DND-41 (cell line): ENCODE measurements around the gene BORCS8.

Source experiments
- ATAC-seq: fragments of 200-7000 bp; cut with Tn5 transposase; 3 replicates; pipeline ENCODE4 v1.9.1; 2021; ENCODE audit warnings: low read depth; ENCODE audit not compliant: insufficient read depth
- DNase-seq: peaks from one replicate; pipeline ENCODE4 v3.0.0-alpha.2; 2020
- H2AFZ ChIP-seq: 2 replicates; pipeline ENCODE4 v1.6.0; 2012; ENCODE audit warnings: low read depth, low read length
- H3K27ac ChIP-seq: 2 replicates; pipeline ENCODE4 v1.5.1; 2012; ENCODE audit warnings: low read length, inconsistent platforms
- H3K27me3 ChIP-seq: fragments of 200-600 bp; sonication (generic); 2 replicates; pipeline ENCODE4 v1.6.0; 2012; ENCODE audit warnings: low read length, mild to moderate bottlenecking, inconsistent platforms; ENCODE audit not compliant: insufficient read depth, poor library complexity
- H3K36me3 ChIP-seq: 2 replicates; pipeline ENCODE4 v1.5.1; 2012; ENCODE audit warnings: low read length, inconsistent platforms; ENCODE audit not compliant: insufficient read depth
- H3K4me1 ChIP-seq: 2 replicates; pipeline ENCODE4 v1.5.1; 2012; ENCODE audit warnings: mild to moderate bottlenecking, low read length; ENCODE audit not compliant: insufficient read depth
- H3K4me2 ChIP-seq: 2 replicates; pipeline ENCODE4 v1.6.0; 2012; ENCODE audit warnings: mild to moderate bottlenecking, moderate library complexity, low read length, inconsistent platforms; ENCODE audit not compliant: insufficient read depth
- H3K4me3 ChIP-seq, 2 experiments: fragments of 200-600 bp in 1 of 2; shearing (Covaris generic) in 1 of 2; 2 replicates each; pipeline ENCODE4 v1.5.1; 2012 to 2016; ENCODE audit warnings: inconsistent platforms in 2 of 2, low read length in 2 of 2, mild to moderate bottlenecking in 2 of 2, low read depth in 1 of 2, moderate library complexity in 1 of 2
- H3K79me2 ChIP-seq: 2 replicates; pipeline ENCODE4 v1.6.0; 2012; ENCODE audit warnings: low read length, inconsistent platforms; ENCODE audit not compliant: insufficient read depth
- H3K9ac ChIP-seq: 2 replicates; pipeline ENCODE4 v1.6.0; 2012; ENCODE audit warnings: low read depth, mild to moderate bottlenecking, inconsistent platforms, low read length, moderate library complexity
- H3K9me3 ChIP-seq: 2 replicates; pipeline ENCODE4 v1.5.1; 2012; ENCODE audit warnings: low read length, moderate library complexity, mild to moderate bottlenecking, inconsistent platforms; ENCODE audit not compliant: insufficient read depth, severe bottlenecking
- H4K20me1 ChIP-seq: 2 replicates; pipeline ENCODE4 v1.6.0; 2012; ENCODE audit warnings: low read length; ENCODE audit not compliant: insufficient read depth
- EZH2 ChIP-seq: IDR thresholded peaks from 3 replicates; pipeline ENCODE4 v1.6.1; 2012; ENCODE audit warnings: borderline replicate concordance, low read depth, mild to moderate bottlenecking, moderate library complexity, low read length, inconsistent platforms; ENCODE audit not compliant: severe bottlenecking
- TF ChIP-seq, protein P1 (sequence below): IDR thresholded peaks from 2 replicates; pipeline ENCODE4 v1.5.1; 2012; ENCODE audit warnings: borderline replicate concordance, low read length, moderate library complexity, mild to moderate bottlenecking; ENCODE audit not compliant: poor library complexity, severe bottlenecking; ENCODE audit errors: extremely low read depth

Gene BORCS8

DNA sequence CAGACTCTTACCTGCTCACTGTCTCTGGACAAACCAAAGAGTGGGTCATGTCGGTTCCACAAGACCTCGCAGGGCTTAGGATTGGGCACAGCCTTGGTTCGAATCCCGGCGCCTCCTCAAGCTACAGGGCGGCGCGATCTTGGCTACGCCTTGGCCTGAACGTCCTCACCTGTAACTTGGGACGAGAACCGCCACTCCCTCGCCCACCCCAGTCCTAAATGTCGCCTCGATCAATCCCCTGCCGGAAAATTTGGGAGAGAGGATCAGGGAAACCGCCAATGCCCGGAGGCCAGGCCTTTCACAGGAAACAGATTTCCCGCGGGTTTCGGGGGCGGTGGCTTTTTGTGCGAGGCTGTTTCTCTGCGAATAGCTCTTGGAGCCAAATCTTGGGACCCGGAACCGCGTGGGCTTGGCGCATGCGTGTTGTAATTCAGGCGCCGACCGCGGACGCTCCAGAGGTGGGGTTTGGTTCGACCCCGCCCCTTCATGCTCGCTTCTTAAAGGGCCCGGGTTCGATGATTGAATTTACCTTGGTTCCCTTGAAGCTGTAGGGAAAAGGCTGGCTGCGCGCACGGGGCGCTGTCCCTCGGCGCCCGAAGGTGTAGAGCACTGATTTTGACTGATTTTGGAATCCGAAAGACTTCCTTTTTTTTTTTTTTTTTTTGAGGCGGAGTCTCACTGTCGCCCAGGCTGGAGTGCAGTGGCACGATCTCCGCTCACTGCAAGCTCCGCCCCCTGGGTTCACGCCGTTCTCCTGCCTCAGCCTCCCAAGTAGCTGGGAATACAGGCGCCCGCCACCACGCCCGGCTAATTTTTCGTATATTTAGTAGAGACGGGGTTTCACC lies 11.3 kb upstream of the BORCS8 start, which contains the start of gene NR2C2AP:
TSS of gene NR2C2AP (minus strand) at position 403 of the 845 bp plus-strand sequence. CDS start at position 49, 354 bp downstream.
- DNase-seq (peak; percentile 94), ATAC-seq (peak; percentile 91)
- Histone ChIP-seq H4K20me1 (0 out of 2 replicates have a peak, but pooled peaks cover 3% of the 10 kb centered on the region), H3K4me2 (peak within 1 kb of the TSS; percentile 87), H2AFZ (peak within 1 kb of the TSS; percentile 97), H3K36me3 (peaks cover 33% of the 10 kb centered on the region), H3K4me1 (peaks cover 26% of the 10 kb centered on the region), H3K79me2 (peaks cover 21% of the 10 kb centered on the region), H3K27me3 (no peaks in the 10 kb centered on the region), H3K27ac (peak within 1 kb of the TSS; percentile 92), H3K4me3 (peak within 1 kb of the TSS; percentile 97 to 99), H3K9ac (peak within 1 kb of the TSS; percentile 86), H3K9me3 (no peaks in the 10 kb centered on the region)
- TF ChIP-seq EZH2: no peak
- TF ChIP-seq, protein P1, sequence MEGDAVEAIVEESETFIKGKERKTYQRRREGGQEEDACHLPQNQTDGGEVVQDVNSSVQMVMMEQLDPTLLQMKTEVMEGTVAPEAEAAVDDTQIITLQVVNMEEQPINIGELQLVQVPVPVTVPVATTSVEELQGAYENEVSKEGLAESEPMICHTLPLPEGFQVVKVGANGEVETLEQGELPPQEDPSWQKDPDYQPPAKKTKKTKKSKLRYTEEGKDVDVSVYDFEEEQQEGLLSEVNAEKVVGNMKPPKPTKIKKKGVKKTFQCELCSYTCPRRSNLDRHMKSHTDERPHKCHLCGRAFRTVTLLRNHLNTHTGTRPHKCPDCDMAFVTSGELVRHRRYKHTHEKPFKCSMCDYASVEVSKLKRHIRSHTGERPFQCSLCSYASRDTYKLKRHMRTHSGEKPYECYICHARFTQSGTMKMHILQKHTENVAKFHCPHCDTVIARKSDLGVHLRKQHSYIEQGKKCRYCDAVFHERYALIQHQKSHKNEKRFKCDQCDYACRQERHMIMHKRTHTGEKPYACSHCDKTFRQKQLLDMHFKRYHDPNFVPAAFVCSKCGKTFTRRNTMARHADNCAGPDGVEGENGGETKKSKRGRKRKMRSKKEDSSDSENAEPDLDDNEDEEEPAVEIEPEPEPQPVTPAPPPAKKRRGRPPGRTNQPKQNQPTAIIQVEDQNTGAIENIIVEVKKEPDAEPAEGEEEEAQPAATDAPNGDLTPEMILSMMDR: no peak

DNA sequence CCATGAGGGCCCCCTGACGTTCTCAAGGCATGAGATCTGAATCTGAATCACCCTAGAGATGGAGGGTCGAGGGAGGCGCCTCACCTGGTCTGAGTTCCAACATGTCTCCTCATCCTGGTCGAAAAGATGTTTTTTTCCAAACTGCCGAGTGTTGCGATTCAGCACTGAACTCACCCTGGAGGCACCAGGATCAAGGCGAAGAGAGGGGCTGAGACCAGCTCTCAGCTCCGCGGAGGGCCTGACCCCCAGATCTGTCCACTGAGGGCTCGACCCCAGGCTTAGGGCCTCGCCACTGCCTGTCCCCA lies 10.7 kb upstream of the BORCS8 start:
- peak overlapping the region; percentile 92 for H3K27ac ChIP-seq

DNA sequence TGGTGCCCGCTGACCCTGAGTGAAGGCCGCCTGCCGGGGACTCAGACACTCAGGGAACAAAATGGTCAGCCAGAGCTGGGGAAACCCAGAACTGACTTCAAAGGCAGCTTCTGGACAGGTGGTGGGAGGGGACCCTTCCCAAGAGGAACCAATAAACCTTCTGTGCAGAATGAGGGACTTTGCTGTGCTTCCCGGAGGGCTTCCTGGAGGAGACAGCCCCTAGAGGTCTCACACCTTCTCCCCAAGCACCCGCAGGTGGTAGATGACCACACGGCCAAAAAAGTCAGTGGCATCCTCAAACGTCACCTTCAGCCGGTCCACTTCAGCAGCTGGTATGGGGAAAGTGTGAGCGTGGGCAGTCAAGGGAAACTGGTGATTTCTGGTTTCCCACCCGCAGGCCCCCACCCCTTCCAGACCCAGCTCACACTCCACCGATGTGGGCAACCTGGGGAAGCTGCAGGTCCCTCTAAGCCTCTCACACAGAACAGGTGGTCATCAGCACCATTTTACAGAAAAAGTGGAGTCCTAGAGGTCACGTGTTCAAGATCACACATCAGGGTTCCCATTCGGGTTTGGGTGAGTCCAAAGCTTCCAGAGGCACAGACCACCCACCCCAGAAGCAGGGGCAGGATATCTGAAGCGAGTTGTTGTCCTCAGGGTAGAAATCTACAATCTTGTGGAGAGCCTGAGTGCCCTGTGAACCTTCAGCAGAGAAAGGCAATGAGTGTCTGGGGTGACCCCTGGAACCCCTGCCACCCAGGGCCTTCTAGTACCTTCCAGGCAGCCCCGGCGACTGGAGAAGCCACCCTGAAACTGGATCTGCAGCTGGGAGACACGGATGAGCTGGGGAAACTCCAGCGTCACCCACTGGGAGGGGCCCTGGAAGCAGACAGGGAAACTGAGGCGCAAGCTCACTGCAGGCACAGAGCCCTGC lies 10.0 kb upstream of the BORCS8 start:
- H3K4me1 ChIP-seq: peaks cover 26% of the 10 kb centered on the region
- peak overlapping the region; percentile 87 for H3K4me2 ChIP-seq
- H3K9ac ChIP-seq: peak overlapping the region; percentile 86
- no peaks in the 10 kb centered on the region for H3K9me3 ChIP-seq
- DNase-seq: no peak
- no peak for ATAC-seq
- no peak for TF ChIP-seq EZH2
- TF ChIP-seq, protein P1: no peak
- H3K27ac ChIP-seq: peak overlapping the region; percentile 92
- H3K4me3 ChIP-seq: peak overlapping the region; percentile 97 to 99; a peak in 3 of 4 replicates
- peaks cover 24% of the 10 kb centered on the region for H3K79me2 ChIP-seq
- H3K27me3 ChIP-seq: no peaks in the 10 kb centered on the region
- no peak overlapping the region for H2AFZ ChIP-seq
- H4K20me1 ChIP-seq: peaks cover 3% of the 10 kb centered on the region; the same call in 1 of the 2 replicates
- H3K36me3 ChIP-seq: peaks cover 41% of the 10 kb centered on the region

More for the DNA sequence above, 10.7 kb upstream of the BORCS8 start:
- H4K20me1 ChIP-seq: 0 out of 2 replicates have a peak, but pooled peaks cover 3% of the 10 kb centered on the region
- H3K4me1 ChIP-seq: peaks cover 26% of the 10 kb centered on the region
- peaks cover 21% of the 10 kb centered on the region for H3K79me2 ChIP-seq
- H2AFZ ChIP-seq: peak overlapping the region; percentile 97
- peak overlapping the region; percentile 86 for H3K9ac ChIP-seq
- TF ChIP-seq, protein P1: no peak
- TF ChIP-seq EZH2: no peak
- DNase-seq (no peak), ATAC-seq (no peak; the same call in 1 of the 3 replicates)
- peaks cover 37% of the 10 kb centered on the region for H3K36me3 ChIP-seq
- H3K27me3 ChIP-seq: no peaks in the 10 kb centered on the region
- no peaks in the 10 kb centered on the region for H3K9me3 ChIP-seq
- peak overlapping the region; percentile 87 for H3K4me2 ChIP-seq
- H3K4me3 ChIP-seq: peak overlapping the region; percentile 97 to 99
